Activated CD4-positive, alpha-beta T cell treated with anti-CD3 and anti-CD28 coated beads for 24 hours (primary cell): ENCODE data around the gene VILL.
"Not testable (repeated sequence)": the region's sequence is repeated elsewhere in the genome, so short reads cannot be mapped to it uniquely, and the experiment has no call there.

Experiments used
- DNase-seq, 2 donors: peaks; one replicate each; pipeline ENCODE4 v3.0.0-alpha.2; 2020; ENCODE audit warnings: low read depth in 2 of 2

VILL gene

GRCh38 chr3:37963635-37964034, 27.0 kb upstream of the VILL start:
- no peak for DNase-seq

- no peak for DNase-seq
Observed at GRCh38 chr3:37964146-37964545, 26.4 kb upstream of the VILL start.

DNA sequence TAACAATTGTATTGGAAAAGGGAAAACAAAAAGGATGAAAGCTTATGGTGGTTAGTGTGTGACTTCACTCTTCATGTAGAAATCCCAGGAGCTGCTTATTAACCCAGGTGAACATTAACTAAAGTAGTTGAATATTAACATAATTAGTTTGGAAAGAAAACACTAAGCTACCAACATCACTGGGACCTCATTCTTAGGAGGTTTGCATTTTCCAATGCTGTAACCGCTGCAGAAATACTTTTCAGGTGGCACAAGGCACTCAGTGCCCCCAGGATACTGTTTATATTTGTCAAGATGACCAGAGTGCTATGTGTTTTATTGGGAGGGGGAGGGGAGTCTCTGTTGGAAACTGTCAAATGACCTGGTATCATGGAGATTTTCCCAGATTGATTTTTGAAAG, 25.9 kb upstream of the VILL start:
- DNase-seq: no peak

GRCh38 chr3:37967260-37967881, 23.2 kb upstream of the VILL start:
- DNase-seq: peak; percentile 36 to 53

- no peak for DNase-seq
Observed at GRCh38 chr3:37968199-37968598, 22.4 kb upstream of the VILL start.

GRCh38 chr3:37968813-37969595, 21.6 kb upstream of the VILL start:
- no peak for DNase-seq

DNA sequence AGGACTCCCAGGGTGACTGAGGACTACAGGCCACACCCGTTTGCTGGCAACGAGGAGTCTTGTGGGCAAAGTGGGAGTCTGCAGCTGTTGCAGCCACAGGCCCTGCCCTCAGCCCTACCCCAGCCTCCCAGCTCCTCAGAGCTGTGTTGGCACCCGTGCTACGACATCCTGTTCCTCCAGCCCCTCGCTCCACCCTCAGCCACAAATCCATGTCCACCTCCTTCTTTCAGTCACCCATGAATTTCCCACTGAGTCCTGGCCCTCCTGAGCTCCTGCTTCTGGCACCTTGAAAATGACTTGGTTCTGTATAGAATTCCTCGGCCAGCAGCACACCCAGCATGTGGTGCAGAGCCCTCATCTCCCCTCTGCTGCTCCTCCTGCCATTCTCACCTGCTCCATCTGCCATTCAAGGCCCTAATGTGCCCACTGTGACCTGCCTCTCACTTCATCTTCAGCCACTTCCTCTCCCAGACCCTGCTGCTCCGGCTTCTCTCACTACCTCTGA, 20.9 kb upstream of the VILL start:
- no peak for DNase-seq

DNA sequence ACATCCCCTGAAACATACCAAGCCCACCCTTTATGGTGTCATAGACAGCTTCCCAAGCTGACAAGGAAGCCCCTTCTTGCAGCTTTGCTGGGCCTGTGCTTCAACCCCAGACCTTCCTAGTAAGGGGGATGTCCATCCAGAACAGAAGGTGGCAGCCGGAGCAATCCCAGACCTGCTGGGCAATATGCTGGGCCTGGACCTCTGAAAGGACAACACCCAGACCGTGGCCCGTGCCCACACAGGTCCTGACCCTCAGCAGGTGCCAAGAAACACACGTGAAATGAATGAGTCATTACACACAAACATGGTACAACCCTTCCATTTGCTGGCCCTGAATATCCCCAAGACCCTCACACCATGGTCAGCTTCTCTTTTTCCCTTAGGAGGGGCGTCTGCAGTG, 19.8 kb upstream of the VILL start:
- DNase-seq: no peak

- no peak for DNase-seq
Observed at GRCh38 chr3:37971467-37971866, 19.1 kb upstream of the VILL start.

- not testable (repeated sequence) for DNase-seq
Observed at GRCh38 chr3:37972056-37972455, 18.5 kb upstream of the VILL start.

- DNase-seq: no peak
Observed at GRCh38 chr3:37973246-37974054, 17.1 kb upstream of the VILL start.

- DNase-seq: peak; percentile 47 to 53
Observed at GRCh38 chr3:37974121-37975083, 16.2 kb upstream of the VILL start.

DNA sequence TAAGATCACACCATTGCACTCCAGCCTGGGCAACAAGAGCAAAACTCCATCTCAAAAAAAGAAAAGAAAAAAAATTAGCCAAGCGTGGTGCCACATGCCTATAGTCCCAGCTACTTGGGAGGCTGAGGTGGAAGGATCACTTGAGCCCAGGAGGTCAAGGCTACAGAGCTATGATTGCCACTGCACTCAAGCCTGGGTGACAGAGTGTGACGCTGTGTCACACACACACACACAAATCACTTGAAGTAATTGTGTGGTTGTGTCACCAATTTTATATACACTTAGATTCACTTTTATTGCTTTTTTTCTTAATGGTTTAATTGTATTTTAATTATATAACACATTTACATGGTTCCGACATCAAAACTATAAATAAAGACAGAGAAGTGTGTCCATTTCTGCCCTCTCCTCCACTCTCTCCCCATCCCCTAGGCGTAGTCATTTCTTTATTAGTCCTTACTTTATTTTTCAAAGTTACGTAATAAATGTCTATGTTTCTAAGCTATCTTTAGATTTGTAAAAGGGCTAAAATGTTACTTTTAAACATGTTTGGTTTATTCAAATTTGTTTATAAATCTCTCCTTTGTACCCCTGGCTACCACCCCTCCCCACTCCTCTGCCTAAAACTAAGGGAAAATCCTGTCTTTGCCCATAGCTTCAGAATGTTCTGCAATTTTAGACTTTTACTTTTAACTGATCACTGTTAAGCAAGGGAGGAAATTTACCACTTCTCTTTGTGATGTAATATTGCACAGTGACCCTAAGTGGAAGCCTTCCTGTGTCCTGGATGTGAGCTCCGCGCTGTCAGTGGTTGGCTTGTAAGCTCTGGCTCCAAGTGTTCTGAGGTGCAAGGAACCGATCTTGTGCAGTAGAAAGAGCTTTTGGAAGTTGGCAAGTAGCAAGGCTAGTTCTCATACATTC, 10.8 kb upstream of the VILL start:
- no peak for DNase-seq

GRCh38 chr3:37980462-37981347, 9.9 kb upstream of the VILL start:
- DNase-seq: no peak

GRCh38 chr3:37981348-37981664, 9.3 kb upstream of the VILL start:
- no peak for DNase-seq

DNA sequence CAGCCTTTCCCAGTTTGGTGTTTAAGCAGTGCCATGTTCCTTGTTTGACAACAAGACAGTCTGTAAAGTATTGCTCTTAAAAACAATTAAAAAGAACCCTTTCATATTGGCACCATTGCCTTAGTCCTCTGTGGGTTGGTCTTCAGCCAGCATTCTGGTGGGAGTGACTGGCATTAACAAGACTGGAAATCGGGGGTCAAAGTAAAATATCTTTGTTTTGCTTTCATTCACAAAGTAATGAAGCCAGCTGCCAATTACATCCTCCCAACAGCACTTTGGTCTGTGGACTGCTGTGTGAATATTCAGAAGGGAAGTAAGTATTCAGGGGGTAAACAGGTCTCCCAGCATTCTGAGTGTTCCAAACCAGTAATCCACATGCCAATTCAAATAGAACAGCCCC, 8.3 kb upstream of the VILL start:
- DNase-seq: no peak

- DNase-seq: no peak
Observed at GRCh38 chr3:37984051-37984450, 6.5 kb upstream of the VILL start.

- DNase-seq: no peak
Observed at GRCh38 chr3:37984596-37984995, 6.0 kb upstream of the VILL start.

- no peak for DNase-seq
Observed at GRCh38 chr3:37985637-37986320, 4.8 kb upstream of the VILL start.
